Measurements from ENCODE around the gene DNASE1L2. TPM values are rescaled to one million over a fixed set of nuclear protein-coding genes. Genes with fewer than 3 reads are reported as not detected.
A peak's percentile ranks its signal among the peaks of the same experiment; 100 is the strongest.
"Not testable (repeated sequence)": the region's sequence is repeated elsewhere in the genome, so short reads cannot be mapped to it uniquely, and the experiment has no call there.

Gene DNASE1L2
- total RNA-seq, 1 donor from 2014 or later: 1.0 TPM

DNA sequence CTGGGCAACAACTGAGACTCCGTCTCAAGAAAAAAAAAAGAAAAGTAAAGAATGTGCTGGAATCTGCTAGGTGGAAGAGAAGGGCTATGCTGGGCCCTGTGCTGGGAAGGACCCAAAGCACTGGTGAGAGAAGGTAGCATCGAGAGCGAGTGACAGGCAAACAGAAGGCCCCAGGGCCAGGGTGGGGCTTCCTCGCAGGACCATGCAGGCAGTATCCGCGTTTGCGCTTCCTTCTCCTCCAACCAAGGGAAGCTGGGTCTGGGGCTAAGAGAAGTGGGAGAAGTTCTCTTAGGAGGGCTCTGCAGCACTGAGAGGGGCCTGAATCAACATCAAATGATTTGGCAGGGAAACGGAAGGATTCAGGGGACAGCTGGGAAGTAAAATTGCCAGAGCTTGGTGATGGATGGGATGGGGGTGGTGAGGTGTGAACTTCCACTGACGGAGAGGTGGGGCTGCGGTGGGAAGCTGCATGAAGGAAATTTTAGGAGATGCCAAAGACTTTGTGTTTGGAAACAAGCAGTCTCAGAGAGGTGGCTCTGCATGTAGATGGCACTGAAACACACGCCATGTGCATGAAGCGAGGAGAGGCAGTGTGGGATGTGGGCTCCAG is 20.4 kb downstream of the DNASE1L2 start:
- DNase-seq (ENCODE audit: low spot score): no peak
- Mint-ChIP-seq H3K9me3 (ENCODE audit: unreplicated experiment) (no peaks in the 10 kb centered on the region), H3K36me3 (ENCODE audit: low read depth, unreplicated experiment) (peaks cover 39% of the 10 kb centered on the region), H3K27ac (ENCODE audit: unreplicated experiment) (peak overlapping the region; percentile 2), H3K4me1 (ENCODE audit: unreplicated experiment) (no peaks in the 10 kb centered on the region), H3K4me3 (ENCODE audit: unreplicated experiment) (peak overlapping the region; percentile 40), H3K27me3 (ENCODE audit: unreplicated experiment) (no peaks in the 10 kb centered on the region)
- TF ChIP-seq, protein P1, sequence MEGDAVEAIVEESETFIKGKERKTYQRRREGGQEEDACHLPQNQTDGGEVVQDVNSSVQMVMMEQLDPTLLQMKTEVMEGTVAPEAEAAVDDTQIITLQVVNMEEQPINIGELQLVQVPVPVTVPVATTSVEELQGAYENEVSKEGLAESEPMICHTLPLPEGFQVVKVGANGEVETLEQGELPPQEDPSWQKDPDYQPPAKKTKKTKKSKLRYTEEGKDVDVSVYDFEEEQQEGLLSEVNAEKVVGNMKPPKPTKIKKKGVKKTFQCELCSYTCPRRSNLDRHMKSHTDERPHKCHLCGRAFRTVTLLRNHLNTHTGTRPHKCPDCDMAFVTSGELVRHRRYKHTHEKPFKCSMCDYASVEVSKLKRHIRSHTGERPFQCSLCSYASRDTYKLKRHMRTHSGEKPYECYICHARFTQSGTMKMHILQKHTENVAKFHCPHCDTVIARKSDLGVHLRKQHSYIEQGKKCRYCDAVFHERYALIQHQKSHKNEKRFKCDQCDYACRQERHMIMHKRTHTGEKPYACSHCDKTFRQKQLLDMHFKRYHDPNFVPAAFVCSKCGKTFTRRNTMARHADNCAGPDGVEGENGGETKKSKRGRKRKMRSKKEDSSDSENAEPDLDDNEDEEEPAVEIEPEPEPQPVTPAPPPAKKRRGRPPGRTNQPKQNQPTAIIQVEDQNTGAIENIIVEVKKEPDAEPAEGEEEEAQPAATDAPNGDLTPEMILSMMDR (IDR thresholded peaks at IDR 0.05; ENCODE audit: unreplicated experiment): no peak

DNA sequence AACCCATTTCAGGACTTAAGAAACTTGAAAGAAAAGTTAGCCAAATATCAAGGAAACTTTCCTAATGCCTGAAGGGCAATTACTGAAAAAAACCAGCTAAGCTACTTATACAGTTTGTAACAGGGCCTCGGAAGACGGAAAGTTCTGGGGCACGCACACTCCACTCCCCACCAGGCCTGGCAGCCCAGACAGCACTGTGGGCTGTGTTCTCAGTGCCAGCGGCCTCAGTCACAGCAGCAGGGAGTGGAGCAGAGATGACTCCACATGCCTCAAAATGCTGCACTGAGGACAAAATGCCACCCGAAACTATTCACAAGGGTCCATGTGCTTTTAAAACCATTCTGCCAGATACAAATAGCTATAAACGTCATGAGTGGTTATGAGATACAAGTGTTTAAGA is 21.5 kb downstream of the DNASE1L2 start:
- no peak for DNase-seq (ENCODE audit: low spot score)
- Mint-ChIP-seq H3K27me3 (ENCODE audit: unreplicated experiment) (no peaks in the 10 kb centered on the region), H3K9me3 (ENCODE audit: unreplicated experiment) (no peaks in the 10 kb centered on the region), H3K36me3 (ENCODE audit: low read depth, unreplicated experiment) (peaks cover 48% of the 10 kb centered on the region), H3K4me1 (ENCODE audit: unreplicated experiment) (no peaks in the 10 kb centered on the region), H3K4me3 (ENCODE audit: unreplicated experiment) (no peak overlapping the region), H3K27ac (ENCODE audit: unreplicated experiment) (no peak overlapping the region)
- TF ChIP-seq, protein P1 (IDR thresholded peaks at IDR 0.05; ENCODE audit: unreplicated experiment): no peak

DNA sequence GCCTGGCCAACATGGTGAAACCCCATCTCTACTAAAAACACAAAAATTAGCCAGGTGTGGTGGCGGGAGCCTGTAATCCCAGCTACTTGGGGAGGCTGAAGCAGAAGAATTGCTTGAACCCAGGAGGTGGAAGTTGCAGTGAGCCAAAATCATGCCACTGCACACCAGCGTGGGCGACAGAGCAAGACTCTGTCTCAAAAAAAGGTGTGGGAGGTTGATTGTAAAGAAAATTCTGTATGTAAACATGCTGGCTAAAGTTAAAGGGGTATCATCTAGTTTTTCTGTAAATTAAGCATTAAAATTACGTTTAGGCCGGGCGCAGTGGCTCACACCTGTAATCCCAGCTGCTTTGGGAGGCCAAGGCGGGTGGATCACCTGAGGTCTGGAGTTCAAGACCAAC is 22.3 kb downstream of the DNASE1L2 start:
- Mint-ChIP-seq H3K36me3 (ENCODE audit: low read depth, unreplicated experiment) (peaks cover 43% of the 10 kb centered on the region), H3K27ac (ENCODE audit: unreplicated experiment) (peak overlapping the region; percentile 42)
- not testable (repeated sequence) for H3K4me3 Mint-ChIP-seq (ENCODE audit: unreplicated experiment); H3K4me1 Mint-ChIP-seq (ENCODE audit: unreplicated experiment); DNase-seq (ENCODE audit: low spot score); H3K9me3 Mint-ChIP-seq (ENCODE audit: unreplicated experiment); H3K27me3 Mint-ChIP-seq (ENCODE audit: unreplicated experiment)

DNA sequence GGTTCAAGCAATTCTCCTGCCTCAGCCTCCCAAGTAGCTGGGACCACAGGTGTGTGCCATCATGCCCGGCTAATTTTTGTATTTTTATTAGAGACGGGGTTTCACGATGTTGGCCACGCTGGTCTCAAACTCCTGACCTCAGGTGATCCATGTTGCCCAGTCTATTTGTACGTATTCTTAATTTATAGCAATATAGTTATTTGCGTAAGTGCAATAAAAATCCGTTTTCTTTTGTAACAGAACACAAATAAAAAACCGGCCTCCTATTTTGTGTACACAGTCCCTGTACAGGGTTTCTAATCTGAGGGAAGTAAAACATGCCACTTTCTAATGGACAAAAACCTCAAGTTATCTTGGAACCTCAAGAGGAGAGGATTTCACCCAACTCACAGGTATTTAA is 24.0 kb downstream of the DNASE1L2 start:
- no peaks in the 10 kb centered on the region for H3K9me3 Mint-ChIP-seq (ENCODE audit: unreplicated experiment)
- no peak overlapping the region for H3K4me3 Mint-ChIP-seq (ENCODE audit: unreplicated experiment)
- H3K4me1 Mint-ChIP-seq (ENCODE audit: unreplicated experiment): peaks cover 7% of the 10 kb centered on the region
- no peak for DNase-seq (ENCODE audit: low spot score)
- H3K27ac Mint-ChIP-seq (ENCODE audit: unreplicated experiment): no peak overlapping the region
- peaks cover 43% of the 10 kb centered on the region for H3K36me3 Mint-ChIP-seq (ENCODE audit: low read depth, unreplicated experiment)
- TF ChIP-seq, protein P1 (IDR thresholded peaks at IDR 0.05; ENCODE audit: unreplicated experiment): no peak
- H3K27me3 Mint-ChIP-seq (ENCODE audit: unreplicated experiment): no peaks in the 10 kb centered on the region

DNA sequence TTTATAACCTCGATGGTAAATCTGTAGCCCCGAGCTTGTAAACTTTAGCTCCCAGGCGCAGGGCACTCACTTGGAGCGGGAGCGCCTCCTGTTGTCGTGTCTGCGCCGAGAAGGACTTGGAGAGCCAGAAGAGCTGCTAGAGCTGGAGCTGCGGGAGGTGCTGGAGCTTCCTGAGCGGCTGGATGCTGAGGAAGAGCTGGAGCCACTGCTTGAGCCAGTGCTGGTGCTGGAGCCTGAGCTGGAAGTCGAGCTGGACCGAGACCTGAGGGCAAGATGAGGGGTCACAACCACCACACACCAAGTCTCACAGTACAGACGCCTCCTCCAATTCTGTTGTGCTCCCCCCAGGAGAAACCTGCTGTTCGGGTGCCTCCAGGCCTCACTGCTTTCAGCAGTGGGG is 26.8 kb downstream of the DNASE1L2 start:
- H3K9me3 Mint-ChIP-seq (ENCODE audit: unreplicated experiment); DNase-seq (ENCODE audit: low spot score); H3K27me3 Mint-ChIP-seq (ENCODE audit: unreplicated experiment); H3K27ac Mint-ChIP-seq (ENCODE audit: unreplicated experiment): not testable (repeated sequence)
- Mint-ChIP-seq H3K4me1 (ENCODE audit: unreplicated experiment) (peaks cover 20% of the 10 kb centered on the region), H3K4me3 (ENCODE audit: unreplicated experiment) (peak overlapping the region; percentile 62), H3K36me3 (ENCODE audit: low read depth, unreplicated experiment) (peaks cover 30% of the 10 kb centered on the region)

DNA sequence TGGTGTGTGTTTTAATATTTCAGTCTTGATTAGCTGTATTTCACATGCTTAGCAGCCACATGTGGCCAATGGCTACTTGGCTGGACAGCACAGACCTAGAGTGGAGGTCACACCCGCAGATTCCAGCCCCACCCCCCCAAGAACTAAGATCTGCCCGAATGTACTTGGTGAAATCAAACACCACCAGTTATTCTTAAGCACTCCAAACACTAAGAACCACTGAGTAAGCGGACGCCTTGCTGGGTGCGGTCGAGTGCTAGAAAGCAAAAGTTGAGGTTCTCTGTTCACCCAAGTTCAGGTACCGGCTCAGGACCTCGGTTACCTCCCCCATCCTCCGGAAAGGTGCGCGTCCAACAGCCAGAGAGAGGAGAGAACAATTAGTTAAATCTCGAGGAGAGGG is 30.6 kb downstream of the DNASE1L2 start:
- H3K4me1 Mint-ChIP-seq (ENCODE audit: unreplicated experiment): peaks cover 25% of the 10 kb centered on the region
- H3K36me3 Mint-ChIP-seq (ENCODE audit: low read depth, unreplicated experiment): peaks cover 24% of the 10 kb centered on the region
- not testable (repeated sequence) for DNase-seq (ENCODE audit: low spot score)

DNA sequence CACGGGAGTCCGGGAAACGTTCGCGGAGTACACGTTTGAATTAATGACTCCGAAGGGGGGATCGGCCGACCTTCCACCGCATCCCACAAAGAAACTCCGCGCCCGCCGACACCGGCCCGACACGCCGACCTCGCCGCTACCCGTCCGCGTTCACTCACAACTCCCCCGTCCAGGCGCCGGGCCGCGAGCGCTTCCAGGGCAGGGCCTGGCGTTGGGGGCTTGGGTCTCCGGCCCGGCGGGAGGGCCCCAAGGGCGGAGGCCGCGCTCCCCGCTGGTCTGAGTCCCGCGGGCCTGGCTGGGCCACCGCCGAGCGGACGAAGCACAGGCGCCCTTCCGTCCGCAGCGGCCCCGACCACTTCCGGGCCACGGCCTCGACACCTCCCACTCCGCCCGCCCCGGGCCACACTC is 31.3 kb downstream of the DNASE1L2 start:
- DNase-seq (ENCODE audit: low spot score); H3K27me3 Mint-ChIP-seq (ENCODE audit: unreplicated experiment); H3K9me3 Mint-ChIP-seq (ENCODE audit: unreplicated experiment): not testable (repeated sequence)
- H3K4me1 Mint-ChIP-seq (ENCODE audit: unreplicated experiment): peaks cover 25% of the 10 kb centered on the region
- H3K36me3 Mint-ChIP-seq (ENCODE audit: low read depth, unreplicated experiment): peaks cover 18% of the 10 kb centered on the region
- peak overlapping the region; percentile 91 for H3K27ac Mint-ChIP-seq (ENCODE audit: unreplicated experiment)
- H3K4me3 Mint-ChIP-seq (ENCODE audit: unreplicated experiment): peak overlapping the region; percentile 95

More for the DNA sequence above, 30.6 kb downstream of the DNASE1L2 start:
- H3K27me3 Mint-ChIP-seq (ENCODE audit: unreplicated experiment); H3K9me3 Mint-ChIP-seq (ENCODE audit: unreplicated experiment): not testable (repeated sequence)
- Mint-ChIP-seq H3K27ac (ENCODE audit: unreplicated experiment) (peak overlapping the region; percentile 91), H3K4me3 (ENCODE audit: unreplicated experiment) (peak overlapping the region; percentile 95)

All from endothelial cell (in vitro differentiated cells).